HCT116 (cell line): ENCODE data around the gene KIAA1549.

Experiments
- ATF3 ChIP-seq: IDR thresholded peaks from 2 replicates; pipeline ENCODE4 v1.6.1; 2012
- EZH2 ChIP-seq: fragments of 200-600 bp; sonication (generic); IDR thresholded peaks from 2 replicates; pipeline ENCODE4 v1.6.1; 2017; ENCODE audit warnings: antibody characterized with exemption, mixed run types
- EZH2phosphoT487 ChIP-seq: fragments of 200-600 bp; IDR thresholded peaks from 2 replicates; pipeline ENCODE4 v1.6.1; 2018; ENCODE audit warnings: antibody characterized with exemption, borderline replicate concordance
- JUND ChIP-seq: IDR thresholded peaks from 2 replicates; pipeline ENCODE4 v1.6.1; 2012
- POLR2A ChIP-seq: IDR thresholded peaks from 2 replicates; pipeline ENCODE4 v1.7.0; 2011; ENCODE audit warnings: borderline replicate concordance; ENCODE audit not compliant: insufficient read depth, insufficient read length; ENCODE audit errors: extremely low read depth
- POLR2AphosphoS5 ChIP-seq: IDR thresholded peaks from 2 replicates; pipeline ENCODE4 v1.6.1; 2011; ENCODE audit warnings: mild to moderate bottlenecking, low read depth, low read length, moderate library complexity
- RAD21 ChIP-seq: IDR thresholded peaks from 2 replicates; pipeline ENCODE4 v1.6.1; 2012; ENCODE audit warnings: low read depth, mild to moderate bottlenecking
- REST ChIP-seq: IDR thresholded peaks from 2 replicates; pipeline ENCODE4 v1.6.1; 2012; ENCODE audit warnings: low read depth
- SP1 ChIP-seq: IDR thresholded peaks from 2 replicates; pipeline ENCODE4 v1.6.1; 2012; ENCODE audit warnings: low read depth
- SRF ChIP-seq: IDR thresholded peaks from 2 replicates; pipeline ENCODE4 v1.6.1; 2012; ENCODE audit warnings: low read depth
- ZBTB33 ChIP-seq: IDR thresholded peaks from 2 replicates; pipeline ENCODE4 v1.6.1; 2011; ENCODE audit warnings: mild to moderate bottlenecking, low read length, moderate library complexity; ENCODE audit not compliant: insufficient replicate concordance; ENCODE audit errors: extremely low read depth
- ZFX ChIP-seq: fragments of 450-650 bp; IDR thresholded peaks from 2 replicates; pipeline ENCODE4 v1.6.1; 2017
- TF ChIP-seq, protein P1 (sequence below): IDR thresholded peaks from 2 replicates; pipeline ENCODE4 v1.6.1; 2012
- TF ChIP-seq, protein P2 (sequence below), 3 experiments: fragments of 200-600 bp in 1 of 3; sonication (generic) in 1 of 3; IDR thresholded peaks in 2 of 3; conservative IDR thresholded peaks in 1 of 3; 2 replicates each; pipeline ENCODE4 v1.5.1; 2012 to 2017; ENCODE audit warnings: low read depth in 2 of 3, low read length in 2 of 3, antibody characterized with exemption in 1 of 3, borderline replicate concordance in 1 of 3, control low read depth in 1 of 3, mild to moderate bottlenecking in 1 of 3, mixed read lengths in 1 of 3, mixed run types in 1 of 3, moderate library complexity in 1 of 3; ENCODE audit not compliant: insufficient read depth in 1 of 3

DNA sequence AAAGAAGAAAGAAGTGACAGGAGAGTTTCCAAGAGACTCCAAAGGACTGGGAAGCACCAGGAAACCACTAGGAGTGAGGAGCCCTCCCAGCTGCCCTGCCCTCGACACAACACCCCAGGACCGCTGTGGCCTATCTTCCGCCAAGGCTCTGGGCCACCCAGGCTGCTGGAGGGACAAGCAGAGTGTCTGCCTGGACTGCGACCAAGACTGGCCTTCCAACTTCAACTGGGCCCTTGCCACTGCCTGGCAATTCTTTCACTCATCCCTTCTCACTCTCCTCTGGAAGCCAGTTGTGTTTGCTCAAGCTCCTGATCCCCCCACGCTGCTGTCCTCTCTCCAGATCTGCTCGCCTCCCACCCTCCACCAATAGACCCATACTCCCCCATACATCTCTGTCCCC lies 10.2 kb downstream of the KIAA1549 start:
- TF ChIP-seq POLR2AphosphoS5 (no peak), SRF (no peak), JUND (no peak), EZH2 (no peak), EZH2phosphoT487 (no peak), ZBTB33 (no peak), ZFX (no peak), REST (no peak), POLR2A (no peak), SP1 (no peak), RAD21 (no peak), ATF3 (no peak)
- TF ChIP-seq, protein P1, sequence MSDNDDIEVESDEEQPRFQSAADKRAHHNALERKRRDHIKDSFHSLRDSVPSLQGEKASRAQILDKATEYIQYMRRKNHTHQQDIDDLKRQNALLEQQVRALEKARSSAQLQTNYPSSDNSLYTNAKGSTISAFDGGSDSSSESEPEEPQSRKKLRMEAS, result no peak
- TF ChIP-seq, protein P2, sequence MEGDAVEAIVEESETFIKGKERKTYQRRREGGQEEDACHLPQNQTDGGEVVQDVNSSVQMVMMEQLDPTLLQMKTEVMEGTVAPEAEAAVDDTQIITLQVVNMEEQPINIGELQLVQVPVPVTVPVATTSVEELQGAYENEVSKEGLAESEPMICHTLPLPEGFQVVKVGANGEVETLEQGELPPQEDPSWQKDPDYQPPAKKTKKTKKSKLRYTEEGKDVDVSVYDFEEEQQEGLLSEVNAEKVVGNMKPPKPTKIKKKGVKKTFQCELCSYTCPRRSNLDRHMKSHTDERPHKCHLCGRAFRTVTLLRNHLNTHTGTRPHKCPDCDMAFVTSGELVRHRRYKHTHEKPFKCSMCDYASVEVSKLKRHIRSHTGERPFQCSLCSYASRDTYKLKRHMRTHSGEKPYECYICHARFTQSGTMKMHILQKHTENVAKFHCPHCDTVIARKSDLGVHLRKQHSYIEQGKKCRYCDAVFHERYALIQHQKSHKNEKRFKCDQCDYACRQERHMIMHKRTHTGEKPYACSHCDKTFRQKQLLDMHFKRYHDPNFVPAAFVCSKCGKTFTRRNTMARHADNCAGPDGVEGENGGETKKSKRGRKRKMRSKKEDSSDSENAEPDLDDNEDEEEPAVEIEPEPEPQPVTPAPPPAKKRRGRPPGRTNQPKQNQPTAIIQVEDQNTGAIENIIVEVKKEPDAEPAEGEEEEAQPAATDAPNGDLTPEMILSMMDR (IDR thresholded peaks at IDR 0.05 in 2 of 3, conservative IDR thresholded peaks at IDR 0.05 in 1 of 3; ENCODE audit: borderline replicate concordance in 1 of 3, insufficient read depth in 1 of 3, low read depth in 2 of 3, low read length in 2 of 3), result no peak
